ENCODE data around the gene TMEM200C. TPM values are rescaled to one million over a fixed set of nuclear protein-coding genes. Genes with fewer than 3 reads are reported as not detected.
"Not testable (repeated sequence)": the region's sequence is repeated elsewhere in the genome, so short reads cannot be mapped to it uniquely, and the experiment has no call there.

The TMEM200C gene
- total RNA-seq, 1 donor, result under 0.01 TPM

DNA sequence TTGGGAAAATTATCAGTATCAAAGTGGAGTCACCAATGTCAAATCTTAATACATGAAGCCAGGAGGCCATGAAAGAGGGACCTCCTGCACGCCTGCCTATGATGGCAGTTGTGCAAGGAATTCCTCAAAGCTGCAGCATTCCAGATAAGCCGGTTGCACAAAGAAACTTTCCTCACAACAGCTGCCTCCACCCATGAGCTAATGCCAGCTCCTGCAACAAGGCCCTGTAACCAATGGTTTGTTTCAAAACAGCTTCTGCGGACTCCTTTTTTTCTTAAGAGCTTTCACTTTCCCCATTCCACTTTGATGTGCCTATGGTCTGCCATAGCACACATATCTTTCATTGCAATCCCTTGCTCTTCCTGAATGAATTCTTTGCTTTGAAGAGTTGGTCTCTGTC is 22.4 kb downstream of the TMEM200C start:
- Histone ChIP-seq H3K4me1 (ENCODE audit: insufficient read depth, low read length) (no peaks in the 10 kb centered on the region), H3K4me3 (ENCODE audit: low read length) (no peak overlapping the region), H3K27me3 (ENCODE audit: insufficient read depth, low read length) (no peaks in the 10 kb centered on the region)

GRCh38 chr18:5871426-5871825 is 23.9 kb downstream of the TMEM200C start:
- Histone ChIP-seq H3K9me3 (ENCODE audit: low read depth, low read length) (no peaks in the 10 kb centered on the region), H3K27me3 (ENCODE audit: insufficient read depth, low read length) (no peaks in the 10 kb centered on the region), H3K4me1 (ENCODE audit: insufficient read depth, low read length) (no peaks in the 10 kb centered on the region), H3K4me3 (ENCODE audit: low read length) (no peak overlapping the region)

More for the DNA sequence above, 22.4 kb downstream of the TMEM200C start:
- H3K9me3 ChIP-seq (ENCODE audit: low read depth, low read length), result no peaks in the 10 kb centered on the region

GRCh38 chr18:5868218-5868854 is 27.0 kb downstream of the TMEM200C start:
- Histone ChIP-seq H3K4me1 (ENCODE audit: insufficient read depth, low read length) (no peaks in the 10 kb centered on the region), H3K4me3 (ENCODE audit: low read length) (no peak overlapping the region), H3K27me3 (ENCODE audit: insufficient read depth, low read length) (no peaks in the 10 kb centered on the region), H3K9me3 (ENCODE audit: low read depth, low read length) (no peaks in the 10 kb centered on the region)

DNA sequence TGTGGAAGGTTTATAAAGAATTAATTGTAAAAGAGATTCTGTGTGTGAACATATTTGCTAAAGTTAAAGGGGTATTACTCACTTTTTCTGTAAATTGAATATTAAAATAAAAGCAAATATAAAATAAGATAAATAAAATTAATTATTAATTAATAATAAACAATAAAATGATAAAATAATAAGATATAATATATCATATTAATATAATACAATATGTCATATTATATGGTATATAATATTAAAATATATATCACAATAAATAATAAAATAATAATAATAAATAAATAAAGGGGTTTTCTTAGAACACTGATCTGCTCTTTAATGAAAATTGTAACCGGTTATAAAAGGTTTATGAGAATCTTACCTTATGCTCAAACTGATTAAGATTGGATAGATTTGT is 29.8 kb downstream of the TMEM200C start:
- Histone ChIP-seq H3K4me3 (ENCODE audit: low read length) (no peak overlapping the region), H3K27me3 (ENCODE audit: insufficient read depth, low read length) (no peaks in the 10 kb centered on the region), H3K4me1 (ENCODE audit: insufficient read depth, low read length) (no peaks in the 10 kb centered on the region), H3K9me3 (ENCODE audit: low read depth, low read length) (no peaks in the 10 kb centered on the region)

- not testable (repeated sequence) for H3K27me3 ChIP-seq (ENCODE audit: insufficient read depth, low read length); H3K4me3 ChIP-seq (ENCODE audit: low read length); H3K9me3 ChIP-seq (ENCODE audit: low read depth, low read length); H3K4me1 ChIP-seq (ENCODE audit: insufficient read depth, low read length)
Measured at GRCh38 chr18:5862127-5862526, 33.2 kb downstream of the TMEM200C start.

- Histone ChIP-seq H3K9me3 (ENCODE audit: low read depth, low read length) (no peaks in the 10 kb centered on the region), H3K4me3 (ENCODE audit: low read length) (no peak overlapping the region), H3K4me1 (ENCODE audit: insufficient read depth, low read length) (no peaks in the 10 kb centered on the region), H3K27me3 (ENCODE audit: insufficient read depth, low read length) (no peaks in the 10 kb centered on the region)
Measured at GRCh38 chr18:5857180-5857579, 38.1 kb downstream of the TMEM200C start.

- no peaks in the 10 kb centered on the region for H3K9me3 ChIP-seq (ENCODE audit: low read depth, low read length)
- H3K27me3 ChIP-seq (ENCODE audit: insufficient read depth, low read length), result peaks cover 3% of the 10 kb centered on the region
- H3K4me1 ChIP-seq (ENCODE audit: insufficient read depth, low read length), result no peaks in the 10 kb centered on the region
- no peak overlapping the region for H3K4me3 ChIP-seq (ENCODE audit: low read length)
Measured at GRCh38 chr18:5853253-5853652, 42.1 kb downstream of the TMEM200C start.

DNA sequence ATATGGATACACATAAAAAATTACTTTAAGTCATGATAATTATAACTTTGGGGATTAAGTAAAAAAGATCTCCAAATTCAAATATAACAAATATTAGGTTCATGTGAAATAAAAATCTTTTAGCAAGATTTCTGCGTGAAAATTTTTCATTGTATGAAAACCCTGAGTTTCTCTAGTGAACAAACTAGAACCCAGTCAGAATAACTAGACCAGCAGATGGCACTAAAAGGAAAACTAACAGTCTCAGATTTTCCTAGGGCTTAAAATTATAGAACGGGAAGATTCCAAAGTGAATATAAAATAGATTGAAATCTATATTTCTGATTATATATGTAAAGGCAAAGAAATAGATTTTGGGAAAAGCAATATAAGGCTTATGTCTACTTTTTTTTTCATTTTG is 43.3 kb downstream of the TMEM200C start:
- peaks cover 3% of the 10 kb centered on the region for H3K27me3 ChIP-seq (ENCODE audit: insufficient read depth, low read length)
- H3K4me1 ChIP-seq (ENCODE audit: insufficient read depth, low read length), result no peaks in the 10 kb centered on the region
- no peaks in the 10 kb centered on the region for H3K9me3 ChIP-seq (ENCODE audit: low read depth, low read length)
- H3K4me3 ChIP-seq (ENCODE audit: low read length), result no peak overlapping the region

DNA sequence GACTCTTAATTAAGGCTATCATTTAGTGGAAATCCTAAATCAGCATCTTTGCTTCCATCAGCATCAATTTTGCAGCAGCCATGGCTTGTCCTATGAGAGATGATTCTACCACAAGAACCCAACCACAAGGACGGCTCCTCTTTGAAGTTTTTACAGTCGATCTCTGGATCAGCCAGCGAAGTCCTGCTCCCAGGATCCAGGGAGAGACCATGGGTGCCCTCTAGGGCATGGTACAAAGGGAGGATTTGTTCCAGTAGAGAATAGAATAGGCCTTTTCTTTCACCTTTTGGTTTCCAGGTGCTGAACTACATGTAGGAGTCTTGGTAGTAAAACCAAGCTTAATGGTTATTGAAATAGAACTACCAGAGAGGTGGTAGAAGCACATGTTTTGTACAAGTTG is 52.7 kb downstream of the TMEM200C start:
- no peaks in the 10 kb centered on the region for H3K9me3 ChIP-seq (ENCODE audit: low read depth, low read length)
- no peaks in the 10 kb centered on the region for H3K4me1 ChIP-seq (ENCODE audit: insufficient read depth, low read length)
- no peak overlapping the region for H3K4me3 ChIP-seq (ENCODE audit: low read length)
- H3K27me3 ChIP-seq (ENCODE audit: insufficient read depth, low read length), result no peaks in the 10 kb centered on the region

- no peak overlapping the region for H3K4me3 ChIP-seq (ENCODE audit: low read length)
- no peaks in the 10 kb centered on the region for H3K9me3 ChIP-seq (ENCODE audit: low read depth, low read length)
- no peaks in the 10 kb centered on the region for H3K27me3 ChIP-seq (ENCODE audit: insufficient read depth, low read length)
- no peaks in the 10 kb centered on the region for H3K4me1 ChIP-seq (ENCODE audit: insufficient read depth, low read length)
Measured at GRCh38 chr18:5841518-5841917, 53.8 kb downstream of the TMEM200C start.

DNA sequence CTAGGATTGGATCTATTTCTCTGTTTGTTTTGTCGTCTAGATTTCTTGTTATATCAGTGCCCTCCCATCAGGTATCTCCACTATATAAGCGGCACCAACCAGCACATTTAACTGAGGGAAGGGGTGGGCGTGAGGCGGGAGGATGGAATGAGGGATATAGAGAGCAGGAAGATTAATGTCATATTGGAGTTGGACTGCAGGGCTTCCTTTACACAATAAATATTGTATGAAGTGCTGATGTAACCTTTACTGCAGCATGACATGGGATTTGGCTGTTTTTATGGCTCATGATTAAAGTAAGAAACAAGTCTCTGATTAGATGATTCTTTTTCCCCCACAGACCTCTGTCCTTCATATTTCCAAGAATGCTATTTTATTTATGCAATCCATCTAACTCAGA is 54.8 kb downstream of the TMEM200C start:
- no peak overlapping the region for H3K4me3 ChIP-seq (ENCODE audit: low read length)
- H3K9me3 ChIP-seq (ENCODE audit: low read depth, low read length), result no peaks in the 10 kb centered on the region
- no peaks in the 10 kb centered on the region for H3K27me3 ChIP-seq (ENCODE audit: insufficient read depth, low read length)
- H3K4me1 ChIP-seq (ENCODE audit: insufficient read depth, low read length), result no peaks in the 10 kb centered on the region

DNA sequence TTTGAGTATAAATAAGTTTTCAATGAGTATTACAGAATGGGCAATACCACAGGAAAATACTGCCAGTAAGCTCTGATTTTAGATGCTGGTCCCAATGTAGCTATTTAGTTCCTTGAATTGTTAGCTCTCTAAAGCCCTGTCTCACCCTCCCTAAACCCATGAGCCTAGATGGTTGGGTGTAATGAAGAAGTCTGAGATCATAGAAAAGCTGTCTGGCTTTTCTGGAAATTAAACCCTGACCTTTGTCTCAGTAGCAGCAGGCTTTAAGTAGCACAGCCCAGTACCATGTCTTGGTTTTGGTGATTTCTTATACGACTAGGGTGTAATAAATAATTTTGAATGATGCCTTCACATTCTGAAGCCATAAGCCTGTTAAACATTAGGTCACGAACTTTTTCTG is 55.3 kb downstream of the TMEM200C start:
- Histone ChIP-seq H3K4me3 (ENCODE audit: low read length) (no peak overlapping the region), H3K4me1 (ENCODE audit: insufficient read depth, low read length) (no peaks in the 10 kb centered on the region), H3K27me3 (ENCODE audit: insufficient read depth, low read length) (no peaks in the 10 kb centered on the region), H3K9me3 (ENCODE audit: low read depth, low read length) (no peaks in the 10 kb centered on the region)

DNA sequence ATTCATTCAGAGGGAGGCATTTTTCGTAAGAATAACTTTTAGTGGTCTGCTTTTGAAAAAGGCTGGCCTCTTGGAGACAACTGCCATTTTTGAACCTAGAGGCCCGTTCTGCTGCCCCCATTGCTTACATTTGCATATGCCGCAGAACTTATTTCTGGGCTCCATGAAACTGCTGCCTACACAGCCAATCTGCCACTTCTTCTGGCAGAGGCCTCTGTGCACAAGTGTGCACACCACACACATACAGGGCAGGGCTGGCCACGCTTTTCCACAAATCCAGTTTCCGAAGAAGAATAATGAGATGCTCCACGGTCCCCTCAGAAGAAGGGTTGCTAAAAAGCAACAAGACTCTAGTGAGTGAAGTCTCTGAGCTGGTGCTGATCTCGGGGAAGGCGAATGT is 56.2 kb downstream of the TMEM200C start:
- no peaks in the 10 kb centered on the region for H3K4me1 ChIP-seq (ENCODE audit: insufficient read depth, low read length)
- H3K27me3 ChIP-seq (ENCODE audit: insufficient read depth, low read length), result no peaks in the 10 kb centered on the region
- no peak overlapping the region for H3K4me3 ChIP-seq (ENCODE audit: low read length)
- no peaks in the 10 kb centered on the region for H3K9me3 ChIP-seq (ENCODE audit: low read depth, low read length)
